ENCODE measurements around the gene STRIP2. TPM values are rescaled to one million over a fixed set of nuclear protein-coding genes. Genes with fewer than 3 reads are reported as not detected.
A peak's percentile ranks its signal among the peaks of the same experiment; 100 is the strongest.
"Not testable (repeated sequence)": the region's sequence is repeated elsewhere in the genome, so short reads cannot be mapped to it uniquely, and the experiment has no call there.

STRIP2 gene
- total RNA-seq, 3 donors from 2014 or later (not counting 1 experiment from before 2014, with no cell fraction given) = 1.7 to 2.3 (median 2.1) TPM

DNA sequence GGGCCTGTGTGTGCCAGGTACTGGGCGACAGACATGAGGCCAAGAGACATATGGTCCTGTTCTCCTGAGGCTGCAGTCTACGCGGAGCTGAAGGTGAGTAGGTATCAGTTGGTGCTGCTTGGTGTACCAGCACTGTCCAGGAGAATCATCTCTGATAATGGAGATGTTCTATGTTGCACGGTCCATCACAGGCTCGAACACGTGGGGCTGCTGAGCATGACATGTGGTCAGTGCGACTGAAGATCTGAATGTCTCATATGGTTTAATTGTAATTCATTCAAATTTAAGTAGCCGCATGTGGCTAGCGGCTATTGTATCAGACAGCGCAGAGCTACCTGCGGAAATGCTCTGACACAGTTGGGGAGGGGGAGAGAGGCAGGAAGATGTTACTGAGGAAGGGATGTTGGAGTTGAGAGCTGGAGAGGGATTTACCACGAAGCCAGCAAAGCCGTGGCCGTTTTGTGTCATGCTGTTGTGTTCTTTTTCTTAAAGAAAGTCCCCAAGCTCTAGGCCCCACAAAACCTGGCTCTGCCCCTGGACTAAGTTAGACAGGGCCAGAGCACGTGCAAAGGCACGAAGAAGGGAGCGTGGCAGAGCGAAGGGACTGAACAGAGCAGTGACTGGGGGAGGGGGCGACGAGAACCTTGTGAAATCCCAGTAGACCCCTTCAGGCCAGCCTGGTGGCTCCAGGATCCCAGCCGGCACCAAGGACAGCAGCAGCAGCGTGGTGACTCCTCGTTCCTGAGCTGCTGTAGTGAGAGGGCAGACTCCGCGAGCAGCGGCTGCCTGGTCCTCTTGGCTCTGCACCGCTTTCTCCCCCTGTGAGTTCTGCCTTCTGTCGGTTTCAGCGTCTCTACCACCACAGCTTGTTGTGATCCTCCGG, 88.1 kb downstream of the STRIP2 start:
- no peaks in the 10 kb centered on the region for H3K9me3 ChIP-seq (ENCODE audit: control insufficient read depth, insufficient read depth, low read length)
- H3K4me3 ChIP-seq (ENCODE audit: low read length) = no peak overlapping the region
- H3K36me3 Mint-ChIP-seq = no peaks in the 10 kb centered on the region
- H3K27ac ChIP-seq (ENCODE audit: low read length) = no peak overlapping the region
- no peak for DNase-seq
- TF ChIP-seq, protein P1, sequence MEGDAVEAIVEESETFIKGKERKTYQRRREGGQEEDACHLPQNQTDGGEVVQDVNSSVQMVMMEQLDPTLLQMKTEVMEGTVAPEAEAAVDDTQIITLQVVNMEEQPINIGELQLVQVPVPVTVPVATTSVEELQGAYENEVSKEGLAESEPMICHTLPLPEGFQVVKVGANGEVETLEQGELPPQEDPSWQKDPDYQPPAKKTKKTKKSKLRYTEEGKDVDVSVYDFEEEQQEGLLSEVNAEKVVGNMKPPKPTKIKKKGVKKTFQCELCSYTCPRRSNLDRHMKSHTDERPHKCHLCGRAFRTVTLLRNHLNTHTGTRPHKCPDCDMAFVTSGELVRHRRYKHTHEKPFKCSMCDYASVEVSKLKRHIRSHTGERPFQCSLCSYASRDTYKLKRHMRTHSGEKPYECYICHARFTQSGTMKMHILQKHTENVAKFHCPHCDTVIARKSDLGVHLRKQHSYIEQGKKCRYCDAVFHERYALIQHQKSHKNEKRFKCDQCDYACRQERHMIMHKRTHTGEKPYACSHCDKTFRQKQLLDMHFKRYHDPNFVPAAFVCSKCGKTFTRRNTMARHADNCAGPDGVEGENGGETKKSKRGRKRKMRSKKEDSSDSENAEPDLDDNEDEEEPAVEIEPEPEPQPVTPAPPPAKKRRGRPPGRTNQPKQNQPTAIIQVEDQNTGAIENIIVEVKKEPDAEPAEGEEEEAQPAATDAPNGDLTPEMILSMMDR (IDR thresholded peaks at IDR 0.05) = no peak
- intact Hi-C loops (cut with micrococcal nuclease) = no loop called here
- no peaks in the 10 kb centered on the region for H3K36me3 ChIP-seq (ENCODE audit: control insufficient read depth, insufficient read depth, low read length)
- peaks cover 31% of the 10 kb centered on the region for H3K4me1 ChIP-seq (ENCODE audit: control insufficient read depth, insufficient read depth, low read length)
- 65% methylated on average over 30 of the region's 30 CpGs for WGBS (ENCODE audit: insufficient coverage)
- peaks cover 49 to 59% of the 10 kb centered on the region in 2 donors for H3K4me1 Mint-ChIP-seq
- no peaks in the 10 kb centered on the region for H3K27me3 Mint-ChIP-seq (ENCODE audit: low read depth in 2 of 2)
- H3K9me3 Mint-ChIP-seq = no peaks in the 10 kb centered on the region
- ATAC-seq = no peak
- no peak overlapping the region for H3K4me3 Mint-ChIP-seq
- no peak overlapping the region for H3K27ac Mint-ChIP-seq
- no peaks in the 10 kb centered on the region for H3K27me3 ChIP-seq (ENCODE audit: control insufficient read depth, insufficient read depth, low read length)

DNA sequence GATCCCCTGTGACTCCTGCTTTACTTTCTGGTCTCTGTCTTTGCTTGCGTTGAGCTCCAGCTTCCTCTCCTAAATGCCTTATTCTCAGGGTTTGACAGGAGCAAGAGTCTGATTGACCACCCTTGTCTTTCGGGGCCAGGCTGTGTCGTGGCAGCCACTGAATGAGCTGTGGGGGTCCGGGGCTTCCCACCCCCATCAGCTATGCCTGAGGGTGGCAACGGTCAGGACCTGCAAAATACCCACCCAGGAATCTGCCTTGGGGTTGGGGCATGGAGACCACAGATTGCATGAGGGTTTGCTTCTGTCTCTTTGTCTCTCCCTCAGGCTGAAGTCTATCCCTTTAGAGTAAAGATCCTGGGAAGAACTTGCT, 88.7 kb downstream of the STRIP2 start:
- no peak for ATAC-seq
- no peak overlapping the region for H3K4me3 Mint-ChIP-seq
- no peaks in the 10 kb centered on the region for H3K27me3 ChIP-seq (ENCODE audit: control insufficient read depth, insufficient read depth, low read length)
- TF ChIP-seq, protein P1 (IDR thresholded peaks at IDR 0.05) = no peak
- H3K36me3 Mint-ChIP-seq = no peaks in the 10 kb centered on the region
- 57% methylated on average over 5 of the region's 5 CpGs for WGBS (ENCODE audit: insufficient coverage)
- H3K9me3 ChIP-seq (ENCODE audit: control insufficient read depth, insufficient read depth, low read length) = no peaks in the 10 kb centered on the region
- H3K4me3 ChIP-seq (ENCODE audit: low read length) = no peak overlapping the region
- no peak for DNase-seq
- no peak overlapping the region for H3K27ac Mint-ChIP-seq
- no peaks in the 10 kb centered on the region for H3K36me3 ChIP-seq (ENCODE audit: control insufficient read depth, insufficient read depth, low read length)
- no peaks in the 10 kb centered on the region for H3K9me3 Mint-ChIP-seq
- no peak overlapping the region for H3K27ac ChIP-seq (ENCODE audit: low read length)
- H3K27me3 Mint-ChIP-seq (ENCODE audit: low read depth in 2 of 2) = no peaks in the 10 kb centered on the region
- intact Hi-C loops (cut with micrococcal nuclease) = no loop called here
- H3K4me1 Mint-ChIP-seq = peaks cover 44 to 57% of the 10 kb centered on the region in 2 donors
- peaks cover 31% of the 10 kb centered on the region for H3K4me1 ChIP-seq (ENCODE audit: control insufficient read depth, insufficient read depth, low read length)

DNA sequence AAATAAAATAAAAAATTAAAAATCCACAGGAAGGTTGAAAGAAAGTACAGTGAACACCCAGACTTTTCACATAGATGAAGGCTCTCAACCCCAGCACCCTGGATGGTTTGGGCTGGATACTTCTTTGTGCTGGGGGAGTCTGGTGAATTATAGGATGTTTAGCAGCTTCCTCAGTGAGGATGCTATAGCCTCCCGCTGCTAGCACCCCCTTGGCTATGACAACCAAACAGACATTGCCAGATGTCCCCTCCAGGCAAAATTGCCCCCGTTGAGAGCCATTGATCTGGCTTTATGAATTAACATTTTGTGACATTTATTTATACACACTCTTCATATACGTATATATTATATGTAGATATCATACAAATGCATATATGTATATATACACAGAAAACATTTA, 89.7 kb downstream of the STRIP2 start:
- Histone ChIP-seq H3K27me3 (ENCODE audit: control insufficient read depth, insufficient read depth, low read length) (no peaks in the 10 kb centered on the region), H3K36me3 (ENCODE audit: control insufficient read depth, insufficient read depth, low read length) (no peaks in the 10 kb centered on the region), H3K4me3 (ENCODE audit: low read length) (no peak overlapping the region), H3K9me3 (ENCODE audit: control insufficient read depth, insufficient read depth, low read length) (no peaks in the 10 kb centered on the region), H3K4me1 (ENCODE audit: control insufficient read depth, insufficient read depth, low read length) (peaks cover 31% of the 10 kb centered on the region), H3K27ac (ENCODE audit: low read length) (no peak overlapping the region)
- Mint-ChIP-seq H3K36me3 (no peaks in the 10 kb centered on the region), H3K4me3 (no peak overlapping the region), H3K4me1 (peaks cover 42 to 56% of the 10 kb centered on the region in 2 donors), H3K9me3 (no peaks in the 10 kb centered on the region), H3K27ac (peak overlapping the region; percentile 92 to 93), H3K27me3 (ENCODE audit: low read depth in 2 of 2) (no peaks in the 10 kb centered on the region)
- TF ChIP-seq, protein P1 (IDR thresholded peaks at IDR 0.05) = no peak
- 90% methylated on average over 1 of the region's 3 CpGs for WGBS (ENCODE audit: insufficient coverage)
- DNase-seq = no peak
- no peak for ATAC-seq
- intact Hi-C loops (cut with micrococcal nuclease) = no loop called here

DNA sequence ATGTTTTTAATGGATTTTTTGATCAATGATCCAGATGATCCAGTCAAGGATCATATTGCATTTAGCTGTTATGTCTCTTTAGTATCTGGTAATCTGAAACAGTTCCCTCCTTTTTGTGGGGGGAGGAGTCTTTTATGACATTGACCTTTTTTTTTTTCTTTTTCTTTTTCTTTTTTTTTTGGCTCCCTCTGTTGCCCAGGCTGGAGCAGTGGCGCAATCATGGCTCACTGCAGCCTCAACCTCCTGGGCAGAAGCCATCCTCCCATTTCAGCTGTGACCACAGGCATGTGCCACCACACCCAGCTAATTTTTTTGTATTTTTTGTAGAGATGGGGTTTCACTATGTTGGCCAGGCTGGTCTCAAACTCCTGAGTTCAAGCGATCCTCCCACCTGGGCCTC, 90.2 kb downstream of the STRIP2 start:
- H3K36me3 ChIP-seq (ENCODE audit: control insufficient read depth, insufficient read depth, low read length); H3K27ac ChIP-seq (ENCODE audit: low read length); H3K36me3 Mint-ChIP-seq; H3K4me3 ChIP-seq (ENCODE audit: low read length); H3K27me3 Mint-ChIP-seq (ENCODE audit: low read depth in 2 of 2); H3K9me3 Mint-ChIP-seq; intact Hi-C loops (cut with micrococcal nuclease); H3K9me3 ChIP-seq (ENCODE audit: control insufficient read depth, insufficient read depth, low read length); H3K27me3 ChIP-seq (ENCODE audit: control insufficient read depth, insufficient read depth, low read length): not testable (repeated sequence)
- ATAC-seq (peak in 1 of 3 donors; percentile 32), DNase-seq (peak in 1 of 2 donors; percentile 20)
- peaks cover 42 to 61% of the 10 kb centered on the region in 2 donors for H3K4me1 Mint-ChIP-seq
- WGBS (ENCODE audit: insufficient coverage) = 63% methylated on average over 2 of the region's 2 CpGs
- H3K4me1 ChIP-seq (ENCODE audit: control insufficient read depth, insufficient read depth, low read length) = peaks cover 31% of the 10 kb centered on the region
- H3K27ac Mint-ChIP-seq = peak overlapping the region; percentile 92 to 93
- H3K4me3 Mint-ChIP-seq = peak overlapping the region; percentile 84

Measured in natural killer cell (primary cell).